Measurements from ENCODE around the gene NTPCR. TPM values are rescaled to one million over a fixed set of nuclear protein-coding genes. Genes with fewer than 3 reads are reported as not detected.
A peak's percentile ranks its signal among the peaks of the same experiment; 100 is the strongest.

Gene NTPCR
- total RNA-seq, 4 donors from 2014 or later, result 13.5 to 53.3 (median 37.2) TPM

GRCh38 chr1:232965912-232966217 is 15.5 kb downstream of the NTPCR start:
- H3K27ac ChIP-seq, result peak overlapping the region; percentile 47 to 74 (median 63)
- no peak overlapping the region for H3K4me3 ChIP-seq
- in situ Hi-C loops (cut with MboI; ENCODE audit: low pct_ligation_motif_present in 1 of 4, low pct_unique_long_range_greater_than_20kb in 1 of 4, low sequenced_read_pairs in 3 of 4) (loop anchor here in 2 of 4 donors (25.0 kb wide), 1 partner anchor 329 kb away; the partner anchor contains the start of gene SIPA1L2 (in 2 of the 2)), intact Hi-C loops (cut with DNase I; ENCODE audit: low total_unique reads) (no loop called here)
- peaks cover 0 to 14% (median 7%) of the 10 kb centered on the region in 4 donors for H3K36me3 ChIP-seq
- H3K27me3 ChIP-seq, result no peaks in the 10 kb centered on the region
- TF ChIP-seq POLR2AphosphoS5 (IDR thresholded peaks at IDR 0.05) (no peak), EP300 (IDR thresholded peaks at IDR 0.05; ENCODE audit: low read depth) (no peak), CTCF (IDR thresholded peaks at IDR 0.05) (no peak), POLR2A (IDR thresholded peaks at IDR 0.05) (no peak)
- no peaks in the 10 kb centered on the region for H3K9me3 ChIP-seq
- 78% methylated on average over 6 of the region's 6 CpGs; no CpG with 5 or more reads in 1 of the 2 donors for WGBS, 2 donors (ENCODE audit: low coverage in 1 of 2)
- peaks cover 0 to 32% (median 8%) of the 10 kb centered on the region in 4 donors for H3K4me1 ChIP-seq
- no peak for DNase-seq

- H3K36me3 ChIP-seq, result peaks cover 0 to 19% (median 7%) of the 10 kb centered on the region in 4 donors
- intact Hi-C loops (cut with DNase I; ENCODE audit: low total_unique reads) (no loop called here), in situ Hi-C loops (cut with MboI; ENCODE audit: low pct_ligation_motif_present in 1 of 4, low pct_unique_long_range_greater_than_20kb in 1 of 4, low sequenced_read_pairs in 3 of 4) (loop anchor here in 2 of 4 donors (25.0 kb wide), 1 partner anchor 329 kb away; the partner anchor contains the start of gene SIPA1L2 (in 2 of the 2))
- H3K27ac ChIP-seq, result peak overlapping the region; percentile 47 to 74 (median 63)
- WGBS, 2 donors (ENCODE audit: low coverage in 1 of 2), result 39 to 44% methylated on average over 2 to 4 of the region's 4 CpGs
- DNase-seq, result peak; percentile 77
- H3K9me3 ChIP-seq, result no peaks in the 10 kb centered on the region
- peak; percentile 9 to 59 (median 23) for TF ChIP-seq POLR2AphosphoS5 (IDR thresholded peaks at IDR 0.05)
- TF ChIP-seq POLR2A (IDR thresholded peaks at IDR 0.05), result no peak
- no peak for TF ChIP-seq EP300 (IDR thresholded peaks at IDR 0.05; ENCODE audit: low read depth)
- TF ChIP-seq CTCF (IDR thresholded peaks at IDR 0.05), result no peak
- peaks cover 0 to 32% (median 8%) of the 10 kb centered on the region in 4 donors for H3K4me1 ChIP-seq
- H3K27me3 ChIP-seq, result no peaks in the 10 kb centered on the region
- no peak overlapping the region for H3K4me3 ChIP-seq
Observed at GRCh38 chr1:232966663-232967062, 16.3 kb downstream of the NTPCR start.

- Histone ChIP-seq H3K4me1 (peaks cover 0 to 21% (median 8%) of the 10 kb centered on the region in 4 donors), H3K27ac (no peak overlapping the region), H3K36me3 (peaks cover 0 to 36% (median 13%) of the 10 kb centered on the region in 4 donors), H3K27me3 (no peaks in the 10 kb centered on the region), H3K4me3 (no peak overlapping the region), H3K9me3 (peaks cover 1 to 3% of the 10 kb centered on the region in 2 donors)
- no peak for DNase-seq
- intact Hi-C loops (cut with DNase I; ENCODE audit: low total_unique reads), result no loop called here
- WGBS, 2 donors (ENCODE audit: low coverage in 1 of 2), result 89 to 100% methylated on average over 1 to 5 of the region's 5 CpGs
- in situ Hi-C loops (cut with MboI; ENCODE audit: low pct_ligation_motif_present in 1 of 4, low pct_unique_long_range_greater_than_20kb in 1 of 4, low sequenced_read_pairs in 3 of 4), result loop anchor here in 2 of 4 donors (25.0 kb wide), 1 partner anchor 331 kb away; the partner anchor contains the start of gene SIPA1L2 (in 2 of the 2)
- TF ChIP-seq EP300 (IDR thresholded peaks at IDR 0.05; ENCODE audit: low read depth) (no peak), POLR2AphosphoS5 (IDR thresholded peaks at IDR 0.05) (no peak), POLR2A (IDR thresholded peaks at IDR 0.05) (no peak), CTCF (IDR thresholded peaks at IDR 0.05) (no peak)
Observed at GRCh38 chr1:232968391-232968790, 18.0 kb downstream of the NTPCR start.

- H3K36me3 ChIP-seq, result peaks cover 0 to 41% (median 18%) of the 10 kb centered on the region in 4 donors
- no peak overlapping the region for H3K4me3 ChIP-seq
- 76% methylated on average over 3 of the region's 3 CpGs; no CpG with 5 or more reads in 1 of the 2 donors for WGBS, 2 donors (ENCODE audit: low coverage in 1 of 2)
- H3K9me3 ChIP-seq, result peaks cover 7 to 9% of the 10 kb centered on the region in 2 donors
- H3K27me3 ChIP-seq, result no peaks in the 10 kb centered on the region
- intact Hi-C loops (cut with DNase I; ENCODE audit: low total_unique reads), result no loop called here
- H3K27ac ChIP-seq, result no peak overlapping the region
- in situ Hi-C loops (cut with MboI; ENCODE audit: low pct_ligation_motif_present in 1 of 4, low pct_unique_long_range_greater_than_20kb in 1 of 4, low sequenced_read_pairs in 3 of 4), result loop anchor here in 2 of 4 donors (25.0 kb wide), 1 partner anchor 332 kb away; the partner anchor contains the start of gene SIPA1L2 (in 2 of the 2)
- DNase-seq, result no peak
- TF ChIP-seq POLR2A (IDR thresholded peaks at IDR 0.05) (no peak), CTCF (IDR thresholded peaks at IDR 0.05) (no peak)
- peaks cover 0 to 21% (median 8%) of the 10 kb centered on the region in 4 donors for H3K4me1 ChIP-seq
Observed at GRCh38 chr1:232968965-232969364, 18.6 kb downstream of the NTPCR start.

Measured in transverse colon (tissue), 4 donors.